Measurements from ENCODE around the gene CDT1. TPM values are rescaled to one million over a fixed set of nuclear protein-coding genes. Genes with fewer than 3 reads are reported as not detected.
A peak's percentile ranks its signal among the peaks of the same experiment; 100 is the strongest.

Gene CDT1
- total and polyA plus RNA-seq, 8 donors, result 9.3 to 20.4 (median 13.4) TPM

- peak overlapping the region in 1 of 2 donors; percentile 83 for H3K27ac ChIP-seq
- DNase-seq (no peak), ATAC-seq (peak; percentile 13)
- H3K27me3 ChIP-seq, result peaks cover 0 to 28% of the 10 kb centered on the region in 2 donors
- no peaks in the 10 kb centered on the region for H3K9me3 ChIP-seq
- no peak overlapping the region for H3K4me3 ChIP-seq
- no peak for TF ChIP-seq CTCF (IDR thresholded peaks at IDR 0.05)
- intact Hi-C loops (cut with DNase I), result loop anchor here (5.0 kb wide), 1 partner anchor 52 kb away; no protein-coding TSS in a partner anchor
- no peaks in the 10 kb centered on the region for H3K36me3 ChIP-seq
- H3K4me1 ChIP-seq, result peaks cover 0 to 56% of the 10 kb centered on the region in 2 donors
Observed at GRCh38 chr16:88789594-88789993, 14.0 kb upstream of the CDT1 start.

- DNase-seq (peak in 2 of 4 donors; percentile 77 to 94), ATAC-seq (peak; percentile 69)
- intact Hi-C loops (cut with DNase I), result no loop called here
- Histone ChIP-seq H3K36me3 (no peaks in the 10 kb centered on the region), H3K27ac (peak overlapping the region; percentile 10 to 83), H3K27me3 (peaks cover 0 to 28% of the 10 kb centered on the region in 2 donors), H3K4me3 (peak overlapping the region in 1 of 2 donors; percentile 13), H3K9me3 (no peaks in the 10 kb centered on the region), H3K4me1 (peaks cover 0 to 64% of the 10 kb centered on the region in 2 donors)
- no peak for TF ChIP-seq CTCF (IDR thresholded peaks at IDR 0.05)
Observed at GRCh38 chr16:88790312-88791211, 13.0 kb upstream of the CDT1 start.

- H3K4me1 ChIP-seq, result peaks cover 0 to 61% of the 10 kb centered on the region in 2 donors
- intact Hi-C loops (cut with DNase I), result no loop called here
- TF ChIP-seq CTCF (IDR thresholded peaks at IDR 0.05), result no peak
- peak overlapping the region in 1 of 2 donors; percentile 35 for H3K27ac ChIP-seq
- ATAC-seq (no peak), DNase-seq (peak in 1 of 4 donors; percentile 78)
- H3K36me3 ChIP-seq, result no peaks in the 10 kb centered on the region
- no peaks in the 10 kb centered on the region for H3K9me3 ChIP-seq
- no peak overlapping the region for H3K4me3 ChIP-seq
- peaks cover 0 to 28% of the 10 kb centered on the region in 2 donors for H3K27me3 ChIP-seq
Observed at GRCh38 chr16:88792078-88792550, 11.5 kb upstream of the CDT1 start.

- no peak for TF ChIP-seq CTCF (IDR thresholded peaks at IDR 0.05)
- peaks cover 0 to 28% of the 10 kb centered on the region in 2 donors for H3K27me3 ChIP-seq
- H3K4me1 ChIP-seq, result peaks cover 0 to 61% of the 10 kb centered on the region in 2 donors
- no peak overlapping the region for H3K4me3 ChIP-seq
- DNase-seq, result peak in 1 of 4 donors; percentile 85
- ATAC-seq, result no peak
- H3K27ac ChIP-seq, result no peak overlapping the region
- no peaks in the 10 kb centered on the region for H3K9me3 ChIP-seq
- intact Hi-C loops (cut with DNase I), result no loop called here
- no peaks in the 10 kb centered on the region for H3K36me3 ChIP-seq
Observed at GRCh38 chr16:88792668-88793250, 10.8 kb upstream of the CDT1 start.

Data from left lung (tissue), 10 donors.